Prostate gland (tissue), 2 donors: ENCODE measurements around the gene GLS.

Experiments
- CTCF ChIP-seq, 4 experiments: fragments of 200-600 bp in 2 of 4; fragments of 450-650 bp in 2 of 4; sonication (generic) in 2 of 4; IDR thresholded peaks; 1 replicate in 3 of 4; 2 replicates in 1 of 4; pipeline ENCODE4 v1.5.1; 2016 to 2019; ENCODE audit warnings: antibody characterized with exemption in 4 of 4, mild to moderate bottlenecking in 2 of 4, moderate library complexity in 2 of 4
- POLR2A ChIP-seq: fragments of 450-650 bp; IDR thresholded peaks from one replicate; pipeline ENCODE4 v1.6.1; 2016; ENCODE audit warnings: antibody characterized with exemption, mild to moderate bottlenecking
- POLR2AphosphoS5 ChIP-seq: sonication (generic); formaldehyde crosslinking; IDR thresholded peaks from one replicate; pipeline ENCODE4 v1.6.1; 2017; ENCODE audit warnings: antibody characterized with exemption

- no peak for TF ChIP-seq CTCF (IDR thresholded peaks at IDR 0.05)
- TF ChIP-seq POLR2A: no peak
- TF ChIP-seq POLR2AphosphoS5: no peak
Measured at GRCh38 chr2:191006997-191007783, 126.6 kb downstream of the GLS start.
